22Rv1 (cell line): ENCODE measurements around the gene INPP5A.

Experiments used
- ZFX ChIP-seq: fragments of 450-650 bp; IDR thresholded peaks from 2 replicates; pipeline ENCODE4 v1.6.1; 2017; ENCODE audit warnings: antibody characterized with exemption, borderline replicate concordance
- TF ChIP-seq, protein P1 (sequence below): fragments of 450-650 bp; IDR thresholded peaks from 2 replicates; pipeline ENCODE4 v1.5.1; 2017; ENCODE audit warnings: mild to moderate bottlenecking

DNA sequence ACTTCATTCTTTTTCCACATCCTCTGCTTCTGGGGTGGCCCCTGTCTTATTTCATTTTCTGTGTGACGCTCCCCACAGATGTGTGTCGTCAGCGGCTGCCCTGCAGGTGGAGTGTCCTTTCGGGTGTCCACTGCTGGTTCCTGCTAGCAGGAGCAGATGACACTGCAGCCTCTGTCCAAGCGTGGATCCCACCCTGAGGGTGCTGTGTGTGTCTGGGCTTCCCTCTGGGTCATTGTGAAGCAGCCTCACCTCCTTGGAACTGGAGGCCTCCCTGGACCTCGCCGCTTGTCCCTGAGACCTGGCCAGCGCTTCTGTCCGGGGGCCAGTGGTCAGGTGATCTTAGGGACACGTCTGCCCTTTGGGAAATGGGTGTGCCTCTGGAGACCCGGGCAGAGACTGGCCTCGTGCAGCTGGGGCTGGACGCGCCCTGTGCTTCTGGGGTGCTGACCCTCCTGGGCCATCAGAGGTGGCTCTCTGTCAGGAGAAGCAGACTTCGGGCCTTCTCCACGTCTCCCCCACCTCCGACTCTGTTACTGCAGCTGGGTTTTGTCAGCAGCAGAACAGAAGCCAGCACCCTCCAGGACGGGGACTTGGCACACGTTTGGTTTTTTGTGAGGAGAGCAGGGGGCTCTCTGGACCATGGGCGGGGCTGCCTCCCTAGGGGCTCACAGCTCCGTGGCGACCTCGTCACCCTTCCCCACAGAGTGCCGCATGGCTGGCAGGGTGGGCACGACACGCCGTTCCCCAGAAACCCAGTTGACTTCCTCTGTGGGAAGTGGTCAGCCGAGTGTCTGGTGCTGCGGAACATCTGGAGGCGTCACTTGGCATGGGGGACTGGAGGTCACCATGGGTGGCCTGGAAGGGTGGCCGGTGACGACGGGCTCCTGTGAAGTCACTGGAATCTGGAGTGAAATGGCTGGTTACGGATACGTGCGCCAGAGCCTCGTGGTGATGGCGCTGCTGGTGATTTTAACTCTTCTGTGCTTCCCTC lies 48.4 kb downstream of the INPP5A start:
- TF ChIP-seq, protein P1, sequence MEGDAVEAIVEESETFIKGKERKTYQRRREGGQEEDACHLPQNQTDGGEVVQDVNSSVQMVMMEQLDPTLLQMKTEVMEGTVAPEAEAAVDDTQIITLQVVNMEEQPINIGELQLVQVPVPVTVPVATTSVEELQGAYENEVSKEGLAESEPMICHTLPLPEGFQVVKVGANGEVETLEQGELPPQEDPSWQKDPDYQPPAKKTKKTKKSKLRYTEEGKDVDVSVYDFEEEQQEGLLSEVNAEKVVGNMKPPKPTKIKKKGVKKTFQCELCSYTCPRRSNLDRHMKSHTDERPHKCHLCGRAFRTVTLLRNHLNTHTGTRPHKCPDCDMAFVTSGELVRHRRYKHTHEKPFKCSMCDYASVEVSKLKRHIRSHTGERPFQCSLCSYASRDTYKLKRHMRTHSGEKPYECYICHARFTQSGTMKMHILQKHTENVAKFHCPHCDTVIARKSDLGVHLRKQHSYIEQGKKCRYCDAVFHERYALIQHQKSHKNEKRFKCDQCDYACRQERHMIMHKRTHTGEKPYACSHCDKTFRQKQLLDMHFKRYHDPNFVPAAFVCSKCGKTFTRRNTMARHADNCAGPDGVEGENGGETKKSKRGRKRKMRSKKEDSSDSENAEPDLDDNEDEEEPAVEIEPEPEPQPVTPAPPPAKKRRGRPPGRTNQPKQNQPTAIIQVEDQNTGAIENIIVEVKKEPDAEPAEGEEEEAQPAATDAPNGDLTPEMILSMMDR: no peak
- TF ChIP-seq ZFX: no peak
